ENCODE measurements around the gene FRMD4B.
A peak's percentile ranks its signal among the peaks of the same experiment; 100 is the strongest.
"Not testable (repeated sequence)": the region's sequence is repeated elsewhere in the genome, so short reads cannot be mapped to it uniquely, and the experiment has no call there.

Gene FRMD4B

GRCh38 chr3:69359916-69360315, 26.0 kb downstream of the FRMD4B start:
- DNase-seq, result no peak

DNA sequence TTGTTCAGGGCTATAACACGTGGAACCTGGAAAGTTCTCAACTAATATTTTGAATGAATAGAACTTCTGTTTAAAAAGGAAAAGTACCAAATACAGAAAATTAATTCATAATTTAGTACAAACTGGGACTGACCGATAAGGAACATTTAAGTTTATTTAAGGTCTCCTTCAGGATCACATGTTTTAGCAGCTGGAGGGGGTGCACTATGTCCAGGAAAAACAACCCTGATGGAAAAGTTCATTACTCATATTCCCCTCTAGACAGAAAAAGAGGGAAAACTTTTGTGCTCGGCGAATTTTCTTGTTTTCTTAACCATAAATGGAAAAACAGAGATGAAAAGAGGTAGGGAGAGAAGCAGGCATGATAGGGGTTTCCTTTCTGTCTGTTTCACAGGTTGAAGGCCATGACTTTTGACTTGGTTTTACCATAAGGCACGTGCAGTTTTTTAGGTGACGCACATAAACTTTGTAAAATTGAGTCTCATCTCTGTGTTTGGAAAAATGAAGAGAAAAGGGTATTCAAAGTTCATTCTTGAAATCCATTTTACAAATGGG, 26.5 kb downstream of the FRMD4B start:
- DNase-seq, result no peak

- no peak for DNase-seq
Observed at GRCh38 chr3:69357196-69357595, 28.7 kb downstream of the FRMD4B start.

GRCh38 chr3:69354948-69355347, 30.9 kb downstream of the FRMD4B start:
- DNase-seq, result no peak

DNA sequence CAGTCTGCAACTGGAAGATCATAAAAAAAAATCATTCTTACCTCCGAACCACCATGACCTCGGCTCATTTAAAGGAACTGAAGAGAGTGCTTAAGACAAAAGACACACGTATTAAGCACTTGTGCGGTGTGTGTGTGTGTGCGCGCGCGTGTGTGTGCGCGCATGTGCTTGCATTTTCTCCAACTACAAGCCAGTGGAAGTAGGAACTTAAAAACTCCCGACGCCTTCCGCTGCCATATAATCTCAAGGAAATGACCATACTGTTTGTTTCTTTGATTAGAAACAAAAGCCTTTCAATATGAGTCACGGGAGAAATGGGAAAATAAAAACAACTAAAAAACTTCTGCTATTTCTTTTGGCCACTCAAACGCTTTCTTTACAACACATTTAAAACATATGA, 32.4 kb downstream of the FRMD4B start:
- no peak for DNase-seq

DNA sequence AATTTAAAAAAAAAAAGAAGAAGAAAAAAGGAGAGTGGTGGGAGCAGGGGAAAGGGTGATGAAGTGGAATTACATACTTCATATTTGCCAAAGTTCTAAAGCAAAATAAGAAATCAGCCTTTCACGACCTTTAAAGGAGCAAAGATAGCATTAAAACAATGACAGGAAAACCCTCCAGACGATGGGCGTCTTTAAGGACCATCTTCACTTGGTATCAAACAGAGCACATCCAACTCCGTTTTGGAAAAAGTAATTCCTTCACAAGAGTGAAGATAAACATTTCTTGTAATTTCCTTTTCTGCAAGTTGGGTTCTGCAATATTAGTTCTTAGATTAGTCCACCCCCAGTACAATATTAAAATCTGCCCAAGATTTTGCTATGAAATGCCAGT, 32.8 kb downstream of the FRMD4B start:
- DNase-seq, result no peak

GRCh38 chr3:69352305-69353087, 33.4 kb downstream of the FRMD4B start:
- no peak for DNase-seq

DNA sequence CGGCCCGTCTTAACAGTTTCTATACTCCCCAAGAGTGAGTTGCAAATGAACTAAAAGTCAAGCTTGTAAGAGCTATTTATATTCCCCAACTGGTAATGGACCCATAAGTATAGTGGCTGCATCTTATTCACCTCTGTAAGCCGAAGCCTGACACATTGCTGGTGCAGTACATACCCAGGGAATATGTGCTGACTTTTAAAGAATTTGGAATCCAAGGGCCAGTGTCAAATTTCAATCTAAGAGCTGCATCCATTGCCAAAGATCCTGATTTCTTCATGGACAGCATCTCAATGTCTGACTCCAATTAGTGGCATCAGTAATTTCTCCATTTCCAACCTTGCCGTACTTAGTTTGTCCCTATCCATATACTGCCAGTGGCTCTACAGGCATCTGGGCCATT, 42.0 kb downstream of the FRMD4B start:
- DNase-seq, result no peak

DNA sequence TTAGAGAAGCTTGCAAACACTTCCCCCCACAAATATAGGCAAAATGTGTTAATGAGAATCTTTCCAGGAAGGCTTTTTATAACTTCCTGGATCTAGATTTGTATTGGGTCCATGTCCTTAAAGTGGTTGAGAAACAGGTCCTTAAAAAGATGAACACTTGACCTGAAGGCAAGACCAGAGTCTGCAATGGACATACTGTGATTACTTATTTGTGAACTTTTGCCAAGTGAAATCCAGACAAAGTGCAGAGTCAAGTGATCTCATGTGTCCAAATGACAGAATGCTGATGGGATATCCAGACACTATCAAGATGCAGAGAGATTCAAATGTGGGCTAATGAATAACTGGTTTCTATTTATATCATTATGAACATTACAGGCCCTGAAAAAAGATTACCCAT, 43.8 kb downstream of the FRMD4B start:
- DNase-seq, result no peak

DNA sequence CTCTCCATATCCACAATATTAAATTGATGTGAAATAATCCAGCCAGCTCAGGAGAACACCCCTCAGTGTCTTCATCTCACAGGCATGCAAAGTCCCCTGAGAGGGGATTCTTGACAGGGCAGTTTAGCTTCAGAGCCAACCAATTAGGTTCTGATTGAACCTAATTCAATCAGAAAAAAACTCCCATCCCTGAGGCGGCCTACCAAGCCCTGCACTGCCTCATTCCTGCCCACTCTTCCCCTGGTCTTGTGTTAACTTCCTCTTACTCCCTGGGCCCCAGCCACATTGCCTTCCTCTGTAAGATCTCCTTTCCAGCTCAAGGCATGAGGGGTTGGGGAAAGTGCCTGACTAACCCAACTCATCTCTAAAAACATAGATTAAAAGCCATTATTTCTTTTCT, 46.1 kb downstream of the FRMD4B start:
- DNase-seq, result no peak

- DNase-seq, result no peak
Observed at GRCh38 chr3:69338911-69339310, 47.0 kb downstream of the FRMD4B start.

DNA sequence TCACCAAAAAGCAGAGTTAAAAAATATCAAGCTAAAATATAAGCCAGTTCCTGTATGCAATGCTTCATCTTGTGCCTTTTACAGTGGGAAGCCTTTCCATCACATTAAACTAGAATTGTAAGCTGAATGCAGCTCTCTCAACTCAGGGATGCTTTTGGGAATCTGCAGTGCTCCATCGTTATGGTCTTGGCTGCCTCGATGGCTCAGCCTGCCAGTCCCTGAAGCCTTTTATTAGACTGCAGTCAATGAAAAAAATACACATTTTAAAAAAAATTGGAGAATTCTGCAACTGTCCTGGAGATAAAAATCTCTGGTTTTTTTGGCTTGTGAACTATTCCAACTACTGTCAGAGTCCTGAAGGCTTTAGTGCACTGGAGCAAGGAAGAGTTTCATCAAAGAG, 53.0 kb downstream of the FRMD4B start:
- DNase-seq, result no peak

- no peak for DNase-seq
Observed at GRCh38 chr3:69330891-69331400, 54.9 kb downstream of the FRMD4B start.

DNA sequence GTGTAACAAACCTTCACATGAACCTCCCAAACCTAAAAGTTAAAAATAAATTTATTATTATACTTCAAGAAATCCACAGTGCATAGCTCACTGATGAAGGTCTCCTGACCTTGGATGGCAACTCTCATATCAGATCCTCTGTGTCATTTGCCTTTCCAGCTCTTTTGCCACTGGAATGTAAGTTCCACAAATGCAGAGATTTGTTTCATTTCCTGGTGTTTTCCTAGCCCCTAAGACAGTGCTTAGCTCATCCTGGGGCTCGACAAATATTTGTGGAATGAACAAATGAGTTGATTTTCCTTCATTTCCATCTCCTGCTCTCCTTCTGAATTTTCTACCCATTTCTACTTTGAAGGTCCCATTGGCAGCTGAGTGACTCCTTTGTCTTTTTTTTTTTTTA, 56.0 kb downstream of the FRMD4B start:
- DNase-seq, result no peak

GRCh38 chr3:69328963-69329302, 57.0 kb downstream of the FRMD4B start:
- DNase-seq, result no peak

- DNase-seq, result no peak
Observed at GRCh38 chr3:69328103-69328962, 57.6 kb downstream of the FRMD4B start.

GRCh38 chr3:69326855-69327300, 59.0 kb downstream of the FRMD4B start:
- no peak for DNase-seq

DNA sequence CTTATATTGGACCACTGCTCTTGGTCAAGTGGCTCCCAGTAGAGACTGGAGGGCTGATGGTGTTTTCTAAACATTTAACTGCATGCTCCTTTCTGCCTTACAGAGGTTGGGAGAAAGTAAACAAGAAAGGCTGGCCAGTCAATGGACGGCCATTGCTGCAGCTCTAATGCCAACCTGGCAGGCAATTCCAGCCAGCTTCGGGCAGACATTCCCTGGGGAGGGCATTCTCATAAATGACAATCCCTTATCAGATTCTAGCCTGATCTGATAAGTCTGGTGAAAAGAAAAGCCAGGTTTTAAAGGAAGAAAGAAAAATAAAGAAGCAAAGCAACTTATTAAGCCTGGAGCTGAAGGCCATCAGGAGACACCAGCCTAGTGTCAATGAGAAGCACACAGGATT, 60.7 kb downstream of the FRMD4B start:
- no peak for DNase-seq

DNA sequence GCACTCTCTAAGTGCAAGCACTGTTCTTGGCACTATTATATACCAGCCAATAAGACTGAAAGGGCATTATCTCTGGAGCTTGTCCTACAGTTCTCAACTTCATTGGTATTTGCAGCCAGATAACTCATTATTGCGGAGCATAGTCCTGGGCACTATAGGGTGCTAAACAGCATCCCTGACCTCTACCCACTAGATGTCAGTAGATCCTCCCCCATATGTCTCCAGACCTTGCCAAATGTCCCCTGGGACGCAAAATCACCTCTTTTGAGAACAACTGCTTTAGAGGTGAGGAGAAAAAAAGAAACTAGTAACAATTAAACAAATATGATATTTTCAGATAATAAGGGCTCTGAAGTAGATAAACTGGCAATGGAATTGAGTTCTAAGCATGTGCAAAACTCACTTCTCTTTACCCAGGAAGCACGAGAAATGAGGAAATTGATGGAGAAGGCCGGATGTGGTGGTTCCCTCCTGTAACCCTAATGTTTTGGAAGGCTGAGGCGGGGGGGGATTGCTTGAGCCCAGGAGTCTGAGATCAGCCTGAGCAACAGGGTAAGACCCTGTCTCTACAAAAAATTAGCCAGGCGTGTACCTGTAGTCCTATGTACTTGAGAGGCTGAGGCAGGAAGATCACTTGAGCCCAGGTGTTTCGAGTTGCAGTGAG, 61.4 kb downstream of the FRMD4B start:
- DNase-seq, result peak; percentile 37

DNA sequence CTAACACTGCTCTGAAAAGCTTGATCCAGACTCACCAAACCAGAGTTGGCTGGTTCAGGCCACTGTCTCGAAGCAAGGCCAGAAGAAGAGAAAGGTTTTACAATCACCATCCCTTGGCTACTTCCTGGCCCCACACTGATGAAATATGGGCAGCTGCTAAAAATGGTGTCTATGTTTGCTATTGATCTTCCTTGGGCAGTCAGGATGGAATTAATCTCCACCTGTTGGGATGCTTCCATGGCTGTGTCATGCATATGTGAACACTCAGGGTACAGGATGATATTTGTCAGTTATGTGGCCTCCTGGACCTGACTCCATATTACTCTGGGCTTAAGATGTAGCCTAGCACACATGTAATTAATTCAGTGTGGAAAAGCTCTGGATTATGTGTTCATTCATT, 61.9 kb downstream of the FRMD4B start:
- DNase-seq, result no peak

GRCh38 chr3:69322512-69322911, 63.4 kb downstream of the FRMD4B start:
- DNase-seq, result not testable (repeated sequence)

DNA sequence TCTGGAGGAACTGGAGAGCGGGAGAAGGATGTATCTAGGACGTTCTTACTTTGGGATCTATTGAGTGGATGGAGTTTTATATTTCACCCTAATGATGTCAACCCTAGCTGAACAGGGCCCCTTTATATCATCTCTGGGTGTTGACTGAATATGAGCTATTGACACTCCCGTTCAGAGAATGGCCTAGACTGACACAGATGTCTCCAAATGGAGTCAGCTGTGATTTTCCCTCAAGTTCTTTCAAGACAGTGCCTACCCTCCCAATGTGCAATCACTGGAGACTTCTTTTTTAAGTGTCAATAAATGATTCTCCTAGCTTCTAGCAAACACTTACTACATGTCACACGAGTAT, 63.8 kb downstream of the FRMD4B start:
- no peak for DNase-seq

Data from DMS53 (cell line).